T-helper 2 cell (primary cell): ENCODE results near the gene PHACTR2.
"Not testable (repeated sequence)": the region's sequence is repeated elsewhere in the genome, so short reads cannot be mapped to it uniquely, and the experiment has no call there.

Experiments used
- DNase-seq, 5 experiments: peaks; one replicate each; pipeline versions ENCODE4 v3.0.0 to v3.0.0-alpha.2; 2012 to 2022

Gene PHACTR2

GRCh38 chr6:143873600-143873999, 195.8 kb downstream of the PHACTR2 start:
- DNase-seq: not testable (repeated sequence)

- not testable (repeated sequence) for DNase-seq
These were observed 196.7 kb downstream of the PHACTR2 start for GRCh38 chr6:143874503-143874902.

- peak in 1 of 5 experiments; percentile 15 for DNase-seq
These were observed 200.0 kb downstream of the PHACTR2 start for GRCh38 chr6:143877584-143878271.

- no peak for DNase-seq
These were observed 200.6 kb downstream of the PHACTR2 start for GRCh38 chr6:143878272-143878760.

- DNase-seq: no peak
These were observed 202.6 kb downstream of the PHACTR2 start for GRCh38 chr6:143880412-143880811.
